ENCODE data around the gene RNF123. TPM values are rescaled to one million over a fixed set of nuclear protein-coding genes. Genes with fewer than 3 reads are reported as not detected.

RNF123 gene
- total and polyA plus RNA-seq, 2 donors (not counting 1 experiment from before 2014, with no cell fraction given) = 51.8 to 69.0 TPM

DNA sequence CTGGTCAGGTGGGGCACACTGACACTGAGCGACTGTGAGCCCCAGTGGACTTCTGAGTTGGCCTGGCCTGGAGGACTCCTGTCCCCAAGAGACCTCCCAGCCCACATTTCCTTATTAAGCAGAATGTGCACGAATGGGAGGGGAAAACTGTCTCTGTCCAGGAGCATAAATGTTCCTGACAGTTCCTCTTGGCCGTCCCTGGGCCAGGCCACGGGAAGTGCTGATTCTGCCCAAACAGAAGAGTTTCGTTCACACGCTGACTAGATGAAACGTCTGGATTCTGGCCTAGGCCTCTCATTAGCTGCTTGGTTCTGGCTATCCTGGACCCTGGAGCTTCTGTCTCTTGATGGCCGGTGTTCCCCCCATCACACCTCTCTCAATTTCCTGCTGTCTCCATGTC is 44.7 kb upstream of the RNF123 start:
- H2AFZ ChIP-seq (ENCODE audit: insufficient read depth, low read depth, low read length, poor library complexity, severe bottlenecking) = no peak overlapping the region
- no peak for ATAC-seq (ENCODE audit: low read depth)
- CTCF ChIA-PET = interaction anchor here (1.0 kb wide), 1 partner anchor 27 kb away, joined by 3 read pairs; no protein-coding TSS in a partner anchor
- no peaks in the 10 kb centered on the region for H3K4me1 ChIP-seq (ENCODE audit: control insufficient read depth in 2 of 2, insufficient read depth in 2 of 2, low read length in 2 of 2)
- 93% methylated on average over 8 of the region's 8 CpGs for WGBS (ENCODE audit: insufficient coverage)
- POLR2A ChIA-PET = no interaction called here
- H3K9ac ChIP-seq (ENCODE audit: low read length) = no peak overlapping the region
- no peaks in the 10 kb centered on the region for H3K9me3 ChIP-seq (ENCODE audit: control extremely low read depth in 1 of 3, control insufficient read depth in 2 of 3, insufficient read depth in 1 of 3, low read length in 2 of 3)
- H3K27ac ChIP-seq (ENCODE audit: low read length in 2 of 2) = no peak overlapping the region
- H3K27me3 ChIP-seq (replicated peaks in 1 of 4; ENCODE audit: control extremely low read depth in 1 of 4, control insufficient read depth in 3 of 4, insufficient read depth in 4 of 4, low read length in 3 of 4) = no peaks in the 10 kb centered on the region
- H3K27ac Mint-ChIP-seq = no peak overlapping the region
- DNase-seq = no peak
- TF ChIP-seq EZH2 (IDR thresholded peaks at IDR 0.05; ENCODE audit: borderline replicate concordance, insufficient read depth, low read depth, low read length, poor library complexity, severe bottlenecking) = no peak
- TF ChIP-seq, protein P1, sequence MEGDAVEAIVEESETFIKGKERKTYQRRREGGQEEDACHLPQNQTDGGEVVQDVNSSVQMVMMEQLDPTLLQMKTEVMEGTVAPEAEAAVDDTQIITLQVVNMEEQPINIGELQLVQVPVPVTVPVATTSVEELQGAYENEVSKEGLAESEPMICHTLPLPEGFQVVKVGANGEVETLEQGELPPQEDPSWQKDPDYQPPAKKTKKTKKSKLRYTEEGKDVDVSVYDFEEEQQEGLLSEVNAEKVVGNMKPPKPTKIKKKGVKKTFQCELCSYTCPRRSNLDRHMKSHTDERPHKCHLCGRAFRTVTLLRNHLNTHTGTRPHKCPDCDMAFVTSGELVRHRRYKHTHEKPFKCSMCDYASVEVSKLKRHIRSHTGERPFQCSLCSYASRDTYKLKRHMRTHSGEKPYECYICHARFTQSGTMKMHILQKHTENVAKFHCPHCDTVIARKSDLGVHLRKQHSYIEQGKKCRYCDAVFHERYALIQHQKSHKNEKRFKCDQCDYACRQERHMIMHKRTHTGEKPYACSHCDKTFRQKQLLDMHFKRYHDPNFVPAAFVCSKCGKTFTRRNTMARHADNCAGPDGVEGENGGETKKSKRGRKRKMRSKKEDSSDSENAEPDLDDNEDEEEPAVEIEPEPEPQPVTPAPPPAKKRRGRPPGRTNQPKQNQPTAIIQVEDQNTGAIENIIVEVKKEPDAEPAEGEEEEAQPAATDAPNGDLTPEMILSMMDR (IDR thresholded peaks at IDR 0.05) = no peak
- no peak overlapping the region for H3K4me3 ChIP-seq (ENCODE audit: control extremely low read depth in 1 of 5, extremely low read depth in 1 of 5, insufficient read depth in 1 of 5, low read depth in 2 of 5, low read length in 4 of 5)
- H3K4me2 ChIP-seq (replicated peaks; ENCODE audit: low read depth, low read length, poor library complexity, severe bottlenecking) = no peak overlapping the region
- H3K4me1 Mint-ChIP-seq = no peaks in the 10 kb centered on the region
- H3K79me2 ChIP-seq (ENCODE audit: control insufficient read depth, insufficient read depth, low read length) = no peaks in the 10 kb centered on the region
- H3K4me3 Mint-ChIP-seq = no peak overlapping the region
- no peaks in the 10 kb centered on the region for H4K20me1 ChIP-seq (ENCODE audit: control insufficient read depth, insufficient read depth, low read length, poor library complexity, severe bottlenecking)
- intact Hi-C loops (cut with micrococcal nuclease) = no loop called here
- H3K9me3 Mint-ChIP-seq (ENCODE audit: insufficient read depth) = no peaks in the 10 kb centered on the region
- peaks cover 3% of the 10 kb centered on the region for H3K27me3 Mint-ChIP-seq
- H3K36me3 ChIP-seq (replicated peaks in 1 of 2; ENCODE audit: control extremely low read depth in 1 of 2, control insufficient read depth in 1 of 2, extremely low read depth in 1 of 2, insufficient read depth in 2 of 2, low read length in 1 of 2) = no peaks in the 10 kb centered on the region

DNA sequence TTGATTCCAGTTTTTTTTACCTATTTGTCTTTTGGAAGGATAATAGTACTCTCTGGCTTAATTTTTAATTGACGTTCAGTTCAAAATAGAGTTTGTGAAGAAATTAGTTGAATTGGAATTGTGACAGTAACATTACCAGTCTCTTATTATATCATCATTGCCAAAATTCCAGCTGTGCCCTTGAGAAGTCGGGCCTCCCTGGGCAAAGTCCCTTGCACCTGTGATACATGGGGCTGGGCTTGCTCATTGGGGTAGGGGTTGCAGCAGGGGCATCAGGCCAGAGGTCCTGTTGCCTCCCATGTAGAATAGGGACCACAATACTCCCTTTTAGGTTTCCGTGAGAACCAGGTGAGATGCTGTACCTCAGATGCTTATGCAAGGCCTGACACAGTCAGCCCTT is 43.1 kb upstream of the RNF123 start:
- H3K4me2 ChIP-seq (replicated peaks; ENCODE audit: low read depth, low read length, poor library complexity, severe bottlenecking) = no peak overlapping the region
- H3K4me1 Mint-ChIP-seq = no peaks in the 10 kb centered on the region
- no peaks in the 10 kb centered on the region for H3K4me1 ChIP-seq (ENCODE audit: control insufficient read depth in 2 of 2, insufficient read depth in 2 of 2, low read length in 2 of 2)
- H3K36me3 ChIP-seq (replicated peaks in 1 of 2; ENCODE audit: control extremely low read depth in 1 of 2, control insufficient read depth in 1 of 2, extremely low read depth in 1 of 2, insufficient read depth in 2 of 2, low read length in 1 of 2) = no peaks in the 10 kb centered on the region
- no peak overlapping the region for H2AFZ ChIP-seq (ENCODE audit: insufficient read depth, low read depth, low read length, poor library complexity, severe bottlenecking)
- H3K27me3 Mint-ChIP-seq = peaks cover 3% of the 10 kb centered on the region
- H4K20me1 ChIP-seq (ENCODE audit: control insufficient read depth, insufficient read depth, low read length, poor library complexity, severe bottlenecking) = no peaks in the 10 kb centered on the region
- TF ChIP-seq EZH2 (IDR thresholded peaks at IDR 0.05; ENCODE audit: borderline replicate concordance, insufficient read depth, low read depth, low read length, poor library complexity, severe bottlenecking) = no peak
- TF ChIP-seq, protein P1 (IDR thresholded peaks at IDR 0.05) = no peak
- WGBS (ENCODE audit: insufficient coverage) = 90% methylated on average over 2 of the region's 3 CpGs
- no peak overlapping the region for H3K27ac Mint-ChIP-seq
- POLR2A ChIA-PET = no interaction called here
- H3K79me2 ChIP-seq (ENCODE audit: control insufficient read depth, insufficient read depth, low read length) = no peaks in the 10 kb centered on the region
- no peaks in the 10 kb centered on the region for H3K27me3 ChIP-seq (replicated peaks in 1 of 4; ENCODE audit: control extremely low read depth in 1 of 4, control insufficient read depth in 3 of 4, insufficient read depth in 4 of 4, low read length in 3 of 4)
- intact Hi-C loops (cut with micrococcal nuclease) = no loop called here
- H3K9me3 Mint-ChIP-seq (ENCODE audit: insufficient read depth) = no peaks in the 10 kb centered on the region
- no peak overlapping the region for H3K4me3 Mint-ChIP-seq
- DNase-seq (no peak), ATAC-seq (ENCODE audit: low read depth) (no peak)
- H3K27ac ChIP-seq (ENCODE audit: low read length in 2 of 2) = no peak overlapping the region
- CTCF ChIA-PET = no interaction called here
- H3K9me3 ChIP-seq (ENCODE audit: control extremely low read depth in 1 of 3, control insufficient read depth in 2 of 3, insufficient read depth in 1 of 3, low read length in 2 of 3) = no peaks in the 10 kb centered on the region
- H3K4me3 ChIP-seq (ENCODE audit: control extremely low read depth in 1 of 5, extremely low read depth in 1 of 5, insufficient read depth in 1 of 5, low read depth in 2 of 5, low read length in 4 of 5) = no peak overlapping the region
- H3K9ac ChIP-seq (ENCODE audit: low read length) = no peak overlapping the region
